Skeletal muscle cell (primary cell): ENCODE measurements around the gene FNDC3B.

Source experiments
- DNase-seq: peaks from one replicate; pipeline ENCODE4 v3.0.0-alpha.2; 2010; ENCODE audit warnings: low read depth
- H3K4me3 ChIP-seq: 2 replicates; pipeline ENCODE4 v1.5.1; 2011; ENCODE audit warnings: low read depth, mild to moderate bottlenecking, control low read depth, low read length, moderate library complexity

Gene FNDC3B

GRCh38 chr3:172068977-172069376 lies 29.6 kb downstream of the FNDC3B start:
- H3K4me3 ChIP-seq, result no peak overlapping the region
- no peak for DNase-seq

DNA sequence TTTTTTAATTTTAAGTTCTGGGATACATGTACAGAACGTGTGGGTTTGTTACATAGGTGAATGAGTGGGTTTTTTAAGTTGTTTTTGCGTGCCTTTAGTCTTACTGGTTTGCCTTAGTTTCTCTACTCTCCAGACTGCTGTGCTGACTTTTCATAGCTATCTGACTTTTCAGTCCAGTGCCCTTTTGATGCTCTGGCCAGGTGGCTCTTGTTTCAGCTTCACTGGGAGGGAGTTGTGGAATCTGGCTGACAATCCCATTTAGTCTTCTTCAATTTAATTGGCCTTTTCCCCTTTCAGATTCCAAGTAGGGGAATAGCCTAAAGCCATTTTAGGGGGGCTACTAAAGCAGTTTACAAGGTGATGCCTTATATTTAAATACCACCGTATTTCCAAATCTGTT lies 30.1 kb downstream of the FNDC3B start:
- DNase-seq, result no peak
- H3K4me3 ChIP-seq, result no peak overlapping the region

DNA sequence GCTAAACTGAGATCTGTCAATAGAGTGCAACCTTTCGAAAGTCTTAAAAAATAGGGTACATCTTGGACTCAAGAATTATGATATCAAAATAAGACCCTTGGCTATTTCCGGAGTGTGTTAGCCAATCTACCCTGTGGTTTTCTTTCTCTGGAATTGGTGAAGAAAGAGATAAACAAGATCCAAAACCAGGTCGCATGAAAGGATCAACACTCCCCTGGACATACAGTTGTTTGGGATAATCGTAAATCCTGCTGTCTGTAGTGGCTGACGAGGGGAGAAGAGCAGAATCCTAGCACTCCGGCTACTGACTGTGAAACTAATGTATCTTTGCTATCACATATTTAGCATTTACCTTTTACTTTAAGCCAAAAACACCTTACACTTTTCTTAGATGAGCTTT lies 30.9 kb downstream of the FNDC3B start:
- no peak for DNase-seq
- H3K4me3 ChIP-seq, result no peak overlapping the region

DNA sequence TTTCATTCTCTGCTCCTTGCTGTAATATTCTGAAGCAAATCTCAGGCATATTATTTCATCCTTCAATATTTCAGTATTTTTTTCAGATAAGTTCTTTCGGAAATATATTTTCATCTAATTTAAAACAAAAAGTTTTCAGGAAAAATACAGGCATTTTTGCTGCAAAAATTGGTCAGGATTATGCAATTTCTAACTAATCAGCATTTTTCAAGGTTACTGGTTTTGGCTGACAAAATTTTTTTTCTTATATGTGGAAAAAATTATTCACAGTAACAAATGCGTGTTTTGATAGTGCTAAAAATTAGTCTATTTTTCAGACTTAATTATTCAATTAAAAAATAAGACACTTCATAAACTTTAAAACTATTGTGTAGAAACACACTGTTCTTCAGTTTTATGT lies 31.4 kb downstream of the FNDC3B start:
- H3K4me3 ChIP-seq, result no peak overlapping the region
- DNase-seq, result no peak

GRCh38 chr3:172071780-172072330 lies 32.5 kb downstream of the FNDC3B start:
- no peak for DNase-seq
- no peak overlapping the region for H3K4me3 ChIP-seq

DNA sequence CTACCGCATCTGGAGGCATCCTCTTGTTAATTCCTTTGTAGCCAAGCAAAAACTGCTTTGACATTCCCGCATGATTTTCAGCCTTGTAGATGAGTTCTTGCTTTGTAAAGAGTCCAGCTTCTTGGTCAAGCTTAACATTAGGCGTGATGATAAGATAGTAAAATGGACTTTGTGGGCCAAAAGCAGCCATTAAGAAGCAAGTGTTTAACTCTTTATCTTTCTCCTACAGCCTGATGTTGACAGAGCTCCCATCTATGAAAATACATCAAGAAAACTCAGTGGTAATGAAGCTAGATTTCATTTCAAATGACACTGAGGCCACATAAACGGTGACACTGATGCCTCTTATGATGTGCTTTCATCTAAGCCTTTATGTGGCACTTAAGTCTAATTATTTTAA lies 33.2 kb downstream of the FNDC3B start:
- no peak overlapping the region for H3K4me3 ChIP-seq
- no peak for DNase-seq

GRCh38 chr3:172073262-172073915 lies 34.0 kb downstream of the FNDC3B start:
- no peak overlapping the region for H3K4me3 ChIP-seq
- DNase-seq, result no peak

GRCh38 chr3:172074032-172074431 lies 34.7 kb downstream of the FNDC3B start:
- no peak for DNase-seq
- no peak overlapping the region for H3K4me3 ChIP-seq

- no peak overlapping the region for H3K4me3 ChIP-seq
Observed at GRCh38 chr3:172074586-172074985, 35.2 kb downstream of the FNDC3B start.

DNA sequence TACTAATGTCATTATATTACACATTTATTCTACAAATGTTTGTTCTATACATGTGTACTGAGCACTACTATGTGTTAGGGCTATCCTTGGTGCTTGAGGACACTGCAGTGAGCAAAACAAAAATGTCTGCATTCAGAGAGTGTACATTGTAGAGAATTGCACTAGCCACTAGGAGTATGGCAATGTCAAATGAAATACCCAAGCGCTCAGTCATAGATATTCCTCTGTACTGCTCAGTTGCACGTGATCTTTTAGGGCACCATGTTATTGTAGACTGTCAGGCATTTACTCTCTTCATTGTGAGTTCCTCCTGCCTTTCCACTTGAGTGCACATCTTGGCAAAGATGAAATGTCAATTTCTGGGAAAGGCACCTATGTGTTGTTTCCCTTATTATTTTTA lies 36.8 kb downstream of the FNDC3B start:
- no peak for DNase-seq

More at GRCh38 chr3:172074586-172074985, 35.2 kb downstream of the FNDC3B start:
- peak; percentile 38 for DNase-seq

DNA sequence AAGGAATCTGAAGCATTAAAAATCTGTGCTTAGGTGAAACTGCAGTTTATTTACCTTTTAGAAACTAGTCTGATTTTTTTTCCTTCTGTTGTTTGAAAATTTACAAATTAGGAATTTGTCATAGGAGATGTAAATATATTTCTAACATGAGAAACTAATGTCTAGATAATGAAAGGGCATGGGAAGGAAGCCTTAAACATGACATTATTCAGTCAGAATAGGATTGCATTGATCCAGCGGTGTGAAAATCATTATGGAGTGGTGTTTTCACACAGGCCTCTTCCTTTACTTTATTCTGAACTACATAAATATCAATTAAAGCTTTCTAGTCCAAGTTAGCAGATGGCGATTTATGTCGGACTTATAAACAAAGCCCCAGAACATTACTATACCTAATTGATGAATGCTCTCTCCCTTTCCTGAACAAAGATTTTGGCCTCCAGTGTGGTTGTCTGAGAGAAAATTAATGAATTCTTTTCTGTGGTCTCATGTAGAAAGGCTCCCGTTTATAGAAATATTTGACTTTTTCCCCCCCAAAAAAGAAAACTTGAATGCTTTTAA lies 37.9 kb downstream of the FNDC3B start:
- no peak for DNase-seq
- no peak overlapping the region for H3K4me3 ChIP-seq

More for the DNA sequence above, 36.8 kb downstream of the FNDC3B start:
- no peak overlapping the region for H3K4me3 ChIP-seq

GRCh38 chr3:172078244-172078643 lies 38.9 kb downstream of the FNDC3B start:
- no peak for DNase-seq
- H3K4me3 ChIP-seq, result no peak overlapping the region

- DNase-seq, result no peak
- no peak overlapping the region for H3K4me3 ChIP-seq
Observed at GRCh38 chr3:172078721-172079120, 39.3 kb downstream of the FNDC3B start.

- no peak overlapping the region for H3K4me3 ChIP-seq
- no peak for DNase-seq
Observed at GRCh38 chr3:172079326-172079976, 40.1 kb downstream of the FNDC3B start.

- no peak overlapping the region for H3K4me3 ChIP-seq
- no peak for DNase-seq
Observed at GRCh38 chr3:172080503-172080902, 41.1 kb downstream of the FNDC3B start.

DNA sequence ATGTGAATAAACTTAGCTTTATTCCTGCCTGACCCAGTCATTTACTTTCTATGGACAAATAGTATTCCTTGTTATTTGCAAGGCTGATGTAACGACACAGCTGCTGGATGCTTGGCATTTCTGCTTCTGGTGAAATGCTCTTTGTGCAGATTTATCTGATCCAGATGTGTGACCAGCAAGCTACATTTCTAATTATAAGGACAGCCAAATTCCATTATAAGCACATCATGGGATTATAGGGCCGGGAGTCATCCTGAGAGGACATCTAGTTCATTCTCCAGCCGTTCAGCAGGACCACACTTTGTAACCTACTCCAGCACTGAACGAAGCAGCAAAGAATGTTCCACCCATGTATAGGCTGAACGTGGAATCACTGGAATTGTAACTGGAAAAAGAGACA lies 42.9 kb downstream of the FNDC3B start:
- H3K4me3 ChIP-seq, result no peak overlapping the region
- DNase-seq, result peak; percentile 97

- H3K4me3 ChIP-seq, result no peak overlapping the region
- no peak for DNase-seq
Observed at GRCh38 chr3:172082820-172083513, 43.6 kb downstream of the FNDC3B start.

GRCh38 chr3:172083995-172084409 lies 44.6 kb downstream of the FNDC3B start:
- no peak for DNase-seq
- no peak overlapping the region for H3K4me3 ChIP-seq

DNA sequence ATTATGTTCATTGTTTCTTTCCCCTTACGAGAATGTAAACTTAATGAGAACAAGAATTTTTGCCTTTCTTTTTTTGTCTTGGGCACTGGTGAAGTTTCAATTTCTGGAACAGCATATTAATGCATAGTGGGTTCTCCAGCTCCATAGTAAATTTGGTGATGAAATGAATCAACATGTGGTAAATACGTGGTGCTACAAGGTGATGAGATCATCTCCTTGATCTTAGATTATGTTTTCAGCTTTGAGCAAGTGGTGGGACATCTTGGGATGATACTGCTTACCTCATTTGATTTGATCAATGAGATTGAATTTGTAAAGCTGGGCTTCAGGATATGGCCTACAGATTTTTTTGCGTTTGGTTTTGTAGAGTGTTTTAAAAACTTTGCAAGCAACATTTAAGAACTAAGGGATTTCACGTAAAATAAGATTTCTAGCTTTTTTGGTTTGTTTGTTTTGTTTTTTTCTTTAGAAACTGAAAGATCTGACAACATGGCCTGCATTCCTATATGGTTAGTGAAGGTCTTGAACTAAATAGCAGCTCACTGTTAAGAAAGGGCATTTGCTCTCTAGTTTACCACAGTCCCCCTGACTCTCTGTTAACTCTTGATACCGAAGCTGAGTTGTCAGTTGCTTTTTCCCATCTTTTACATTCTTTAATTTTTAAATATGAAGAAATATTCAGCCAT lies 45.6 kb downstream of the FNDC3B start:
- H3K4me3 ChIP-seq, result no peak overlapping the region
- DNase-seq, result no peak

DNA sequence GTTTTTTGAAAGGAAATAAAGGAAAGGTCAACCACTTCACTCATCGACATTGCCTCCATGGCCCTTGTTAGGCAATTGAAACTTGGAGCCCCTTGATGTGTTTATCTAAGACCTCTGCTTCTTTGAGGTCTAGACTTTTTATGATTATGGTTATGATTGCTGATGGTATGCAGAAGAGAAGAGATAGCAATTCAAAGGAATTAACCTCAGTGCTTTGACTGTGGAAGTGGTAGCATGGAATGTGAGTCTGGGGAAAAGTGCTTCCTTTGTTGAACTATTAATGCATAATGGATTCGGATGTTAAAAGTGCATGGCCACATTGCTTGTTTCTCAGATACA lies 46.1 kb downstream of the FNDC3B start:
- H3K4me3 ChIP-seq, result no peak overlapping the region
- no peak for DNase-seq
